GM21723 (cell line): ENCODE measurements around the gene NMU.
A peak's percentile ranks its signal among the peaks of the same experiment; 100 is the strongest.
"Not testable (repeated sequence)": the region's sequence is repeated elsewhere in the genome, so short reads cannot be mapped to it uniquely, and the experiment has no call there.

ENCODE experiments used
- ATAC-seq: cut with Tn5 transposase; IDR thresholded peaks from one replicate; pipeline ENCODE4 v1.9.1; 2021; ENCODE audit warnings: mild to moderate bottlenecking, moderate library complexity; ENCODE audit not compliant: unreplicated experiment

NMU gene

GRCh38 chr4:55635741-55636655 lies at the start of gene NMU:
NMU (minus strand) TSS chr4:55636298; CDS start chr4:55636192, 106 bp downstream.
- peak; percentile 74 for ATAC-seq

GRCh38 chr4:55684276-55684675 lies 48.2 kb upstream of the NMU start:
- ATAC-seq, result no peak

- ATAC-seq, result not testable (repeated sequence)
Observed at GRCh38 chr4:55682797-55683196, 46.7 kb upstream of the NMU start.

GRCh38 chr4:55682295-55682694 lies 46.2 kb upstream of the NMU start:
- ATAC-seq, result no peak

GRCh38 chr4:55681430-55681829 lies 45.3 kb upstream of the NMU start:
- ATAC-seq, result no peak

GRCh38 chr4:55675196-55675793 lies 39.2 kb upstream of the NMU start:
- ATAC-seq, result no peak

GRCh38 chr4:55673424-55673823 lies 37.3 kb upstream of the NMU start:
- ATAC-seq, result no peak

- ATAC-seq, result no peak
Observed at GRCh38 chr4:55671667-55672066, 35.6 kb upstream of the NMU start.

GRCh38 chr4:55670695-55671094 lies 34.6 kb upstream of the NMU start:
- no peak for ATAC-seq

- ATAC-seq, result no peak
Observed at GRCh38 chr4:55668449-55668848, 32.4 kb upstream of the NMU start.

GRCh38 chr4:55666535-55666934 lies 30.4 kb upstream of the NMU start:
- no peak for ATAC-seq

GRCh38 chr4:55663145-55663544 lies 27.0 kb upstream of the NMU start:
- ATAC-seq, result no peak

GRCh38 chr4:55661398-55662056 lies 25.4 kb upstream of the NMU start:
- no peak for ATAC-seq

GRCh38 chr4:55658657-55659056 lies 22.6 kb upstream of the NMU start:
- no peak for ATAC-seq

GRCh38 chr4:55654131-55654530 lies 18.0 kb upstream of the NMU start:
- no peak for ATAC-seq

GRCh38 chr4:55650483-55650882 lies 14.4 kb upstream of the NMU start:
- no peak for ATAC-seq

- no peak for ATAC-seq
Observed at GRCh38 chr4:55637272-55637820, 1.2 kb upstream of the NMU start.

- no peak for ATAC-seq
Observed at GRCh38 chr4:55636656-55636999, 530 bp upstream of the NMU start.

GRCh38 chr4:55635282-55635681 lies 816 bp downstream of the NMU start:
- ATAC-seq, result no peak

- ATAC-seq, result no peak
Observed at GRCh38 chr4:55634417-55635128, 1.5 kb downstream of the NMU start.

- no peak for ATAC-seq
Observed at GRCh38 chr4:55633903-55634302, 2.2 kb downstream of the NMU start.
